HEK293 (cell line): ENCODE results near the gene CAMK2B.
A peak's percentile ranks its signal among the peaks of the same experiment; 100 is the strongest.

Source experiments
- CTCF ChIA-PET: fragments of 350-600 bp; formaldehyde crosslinking; extraction: SDS; loops from one replicate; lab custom pipeline; 2021; ENCODE audit warnings: antibody characterized with exemption; lab: Yijun Ruan, JAX
- POLR2A ChIA-PET: fragments of 300-600 bp; formaldehyde crosslinking; extraction: SDS; loops from one replicate; lab custom pipeline; 2020; ENCODE audit warnings: antibody characterized with exemption, inconsistent platforms; lab: Yijun Ruan, JAX
- H3K27ac ChIP-seq: fragments of 200-500 bp; sonication (Bioruptor generic); 2 replicates; pipeline ENCODE4 v1.5.1; 2014; ENCODE audit warnings: low read depth, low read length, control low read depth, inconsistent platforms; ENCODE audit errors: extremely low read depth
- H3K36me3 ChIP-seq, 2 experiments: fragments of 200-500 bp in 1 of 2; sonication (Bioruptor generic) in 1 of 2; 1 replicate in 1 of 2; 2 replicates in 1 of 2; pipeline ENCODE4 v1.5.1; 2014 to 2017; ENCODE audit warnings: inconsistent platforms in 2 of 2, low read length in 2 of 2; ENCODE audit not compliant: control insufficient read depth in 2 of 2, insufficient read depth in 1 of 2
- H3K4me1 ChIP-seq: fragments of 200-500 bp; sonication (Bioruptor generic); 2 replicates; pipeline ENCODE4 v1.5.1; 2014; ENCODE audit warnings: mild to moderate bottlenecking, low read length, inconsistent platforms; ENCODE audit not compliant: control insufficient read depth, insufficient read depth
- H3K4me3 ChIP-seq: 2 replicates; pipeline ENCODE4 v1.5.1; 2011; ENCODE audit warnings: low read depth, mild to moderate bottlenecking, control low read depth, low read length, moderate library complexity
- H3K9me3 ChIP-seq: fragments of 200-500 bp; sonication (Bioruptor generic); 2 replicates; pipeline ENCODE4 v1.5.1; 2014; ENCODE audit warnings: low read depth, low read length, inconsistent platforms; ENCODE audit not compliant: control insufficient read depth, insufficient read depth
- BCL11B ChIP-seq: fragments of 450-650 bp; formaldehyde crosslinking; IDR thresholded peaks from 2 replicates; pipeline ENCODE4 v1.5.1; 2016; ENCODE audit warnings: low read depth, missing biosample characterization, missing genetic modification characterization
- EGR2 ChIP-seq: fragments of 450-650 bp; formaldehyde crosslinking; IDR thresholded peaks from 2 replicates; pipeline ENCODE4 v1.5.1; 2016; ENCODE audit warnings: low read depth, missing biosample characterization, missing genetic modification characterization
- KLF10 ChIP-seq: fragments of 450-650 bp; IDR thresholded peaks from 2 replicates; pipeline ENCODE4 v1.5.1; 2018; ENCODE audit warnings: missing biosample characterization, mild to moderate bottlenecking, missing genetic modification characterization
- SALL2 ChIP-seq: fragments of 450-650 bp; formaldehyde crosslinking; IDR thresholded peaks from 2 replicates; pipeline ENCODE4 v1.5.0; 2017; ENCODE audit warnings: missing biosample characterization, mild to moderate bottlenecking, missing genetic modification characterization, borderline replicate concordance
- SCRT1 ChIP-seq: fragments of 450-650 bp; formaldehyde crosslinking; IDR thresholded peaks from 2 replicates; pipeline ENCODE4 v1.5.1; 2016; ENCODE audit warnings: missing biosample characterization, missing genetic modification characterization, borderline replicate concordance
- SP7 ChIP-seq: fragments of 450-650 bp; formaldehyde crosslinking; IDR thresholded peaks from 2 replicates; pipeline ENCODE4 v1.5.1; 2016; ENCODE audit warnings: missing biosample characterization, missing genetic modification characterization
- ZBTB20 ChIP-seq: fragments of 450-650 bp; formaldehyde crosslinking; IDR thresholded peaks from 2 replicates; pipeline ENCODE4 v1.5.1; 2016; ENCODE audit warnings: missing biosample characterization, missing genetic modification characterization
- ZEB2 ChIP-seq: fragments of 450-650 bp; formaldehyde crosslinking; IDR thresholded peaks from 2 replicates; pipeline ENCODE4 v1.5.1; 2016; ENCODE audit warnings: missing biosample characterization, missing genetic modification characterization
- ZFHX2 ChIP-seq: fragments of 450-650 bp; formaldehyde crosslinking; conservative IDR thresholded peaks from 2 replicates; pipeline ENCODE4 v1.5.1; 2016; ENCODE audit warnings: missing biosample characterization, missing genetic modification characterization
- ZIC2 ChIP-seq: fragments of 450-650 bp; formaldehyde crosslinking; IDR thresholded peaks from 2 replicates; pipeline ENCODE4 v1.5.1; 2016; ENCODE audit warnings: missing biosample characterization, missing genetic modification characterization
- ZNF138 ChIP-seq: fragments of 450-650 bp; formaldehyde crosslinking; IDR thresholded peaks from 2 replicates; pipeline ENCODE4 v1.5.1; 2016; ENCODE audit warnings: missing biosample characterization, missing genetic modification characterization, borderline replicate concordance
- ZNF239 ChIP-seq: fragments of 450-650 bp; formaldehyde crosslinking; IDR thresholded peaks from 2 replicates; pipeline ENCODE4 v1.5.1; 2016; ENCODE audit warnings: missing biosample characterization, missing genetic modification characterization
- ZNF473 ChIP-seq: fragments of 450-650 bp; formaldehyde crosslinking; IDR thresholded peaks from 2 replicates; pipeline ENCODE4 v1.5.1; 2017; ENCODE audit warnings: missing biosample characterization, missing genetic modification characterization
- ZNF521 ChIP-seq: fragments of 450-650 bp; formaldehyde crosslinking; IDR thresholded peaks from 2 replicates; pipeline ENCODE4 v1.5.1; 2017; ENCODE audit warnings: missing biosample characterization, mild to moderate bottlenecking, missing genetic modification characterization
- ZNF558 ChIP-seq: fragments of 450-650 bp; formaldehyde crosslinking; IDR thresholded peaks from 2 replicates; pipeline ENCODE4 v1.5.1; 2016; ENCODE audit warnings: missing biosample characterization, missing genetic modification characterization
- ZNF560 ChIP-seq: fragments of 450-650 bp; formaldehyde crosslinking; IDR thresholded peaks from 2 replicates; pipeline ENCODE4 v1.5.1; 2017; ENCODE audit warnings: missing biosample characterization, missing genetic modification characterization, borderline replicate concordance
- ZNF664 ChIP-seq: fragments of 450-650 bp; formaldehyde crosslinking; IDR thresholded peaks from 2 replicates; pipeline ENCODE4 v1.5.1; 2016; ENCODE audit warnings: missing biosample characterization, missing genetic modification characterization
- ZNF747 ChIP-seq: fragments of 450-650 bp; formaldehyde crosslinking; IDR thresholded peaks from 2 replicates; pipeline ENCODE4 v1.5.1; 2016; ENCODE audit warnings: missing biosample characterization, missing genetic modification characterization
- ZNF843 ChIP-seq: fragments of 450-650 bp; formaldehyde crosslinking; IDR thresholded peaks from 2 replicates; pipeline ENCODE4 v1.5.1; 2016; ENCODE audit warnings: missing biosample characterization, missing genetic modification characterization
- ZSCAN30 ChIP-seq: fragments of 450-650 bp; IDR thresholded peaks from 2 replicates; pipeline ENCODE4 v1.5.1; 2018; ENCODE audit warnings: missing biosample characterization, mild to moderate bottlenecking, missing genetic modification characterization, moderate library complexity
- TF ChIP-seq, protein P1 (sequence below): fragments of 450-650 bp; formaldehyde crosslinking; IDR thresholded peaks from 2 replicates; pipeline ENCODE4 v1.5.1; 2016; ENCODE audit warnings: missing biosample characterization, missing genetic modification characterization
- TF ChIP-seq, protein P2 (sequence below): fragments of 450-650 bp; formaldehyde crosslinking; IDR thresholded peaks from 2 replicates; pipeline ENCODE4 v1.5.1; 2016; ENCODE audit warnings: missing biosample characterization, missing genetic modification characterization

CAMK2B gene

DNA sequence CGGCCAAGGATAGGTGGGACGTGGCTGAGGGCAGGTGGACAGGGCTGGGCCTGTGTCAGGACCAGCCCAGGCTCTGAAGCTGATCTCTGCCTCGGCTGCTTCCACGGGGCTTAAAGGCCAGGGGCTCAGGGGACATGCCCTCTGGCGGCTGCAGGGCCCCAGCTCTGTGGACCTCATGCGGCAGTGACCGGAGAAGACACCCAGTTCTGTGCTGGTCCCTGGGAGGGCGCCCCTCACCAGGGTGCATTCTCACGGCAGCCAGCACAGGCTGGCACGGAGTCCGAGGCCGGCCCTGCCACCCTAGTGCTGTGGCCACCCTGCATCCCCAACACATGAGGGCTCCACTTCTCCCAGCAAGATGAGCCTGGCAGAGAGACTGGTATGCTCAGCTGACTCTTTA lies 94.3 kb downstream of the CAMK2B start:
- ChIA-PET CTCF (interaction anchor here (1.3 kb wide), 1 partner anchor 16 kb away, joined by 5 read pairs; no protein-coding TSS in a partner anchor), POLR2A (no interaction called here)
- Histone ChIP-seq H3K36me3 (no peaks in the 10 kb centered on the region), H3K27ac (no peak overlapping the region), H3K4me1 (no peaks in the 10 kb centered on the region), H3K9me3 (no peaks in the 10 kb centered on the region), H3K4me3 (no peak overlapping the region)
- no peak for TF ChIP-seq ZNF664 (tag by site-specific recombination)
- no peak for TF ChIP-seq ZNF239
- TF ChIP-seq KLF10 (tag by site-specific recombination): no peak
- TF ChIP-seq ZNF558 (tag by site-specific recombination): no peak
- TF ChIP-seq ZNF560: no peak
- no peak for TF ChIP-seq ZEB2
- TF ChIP-seq ZBTB20: no peak
- no peak for TF ChIP-seq BCL11B (tag by site-specific recombination)
- no peak for TF ChIP-seq SALL2 (tag by site-specific recombination)
- no peak for TF ChIP-seq SCRT1 (tag by site-specific recombination)
- no peak for TF ChIP-seq ZNF747 (tag by site-specific recombination)
- TF ChIP-seq ZNF843 (tag by site-specific recombination): no peak
- TF ChIP-seq ZNF521: no peak
- no peak for TF ChIP-seq SP7
- TF ChIP-seq, protein P1, sequence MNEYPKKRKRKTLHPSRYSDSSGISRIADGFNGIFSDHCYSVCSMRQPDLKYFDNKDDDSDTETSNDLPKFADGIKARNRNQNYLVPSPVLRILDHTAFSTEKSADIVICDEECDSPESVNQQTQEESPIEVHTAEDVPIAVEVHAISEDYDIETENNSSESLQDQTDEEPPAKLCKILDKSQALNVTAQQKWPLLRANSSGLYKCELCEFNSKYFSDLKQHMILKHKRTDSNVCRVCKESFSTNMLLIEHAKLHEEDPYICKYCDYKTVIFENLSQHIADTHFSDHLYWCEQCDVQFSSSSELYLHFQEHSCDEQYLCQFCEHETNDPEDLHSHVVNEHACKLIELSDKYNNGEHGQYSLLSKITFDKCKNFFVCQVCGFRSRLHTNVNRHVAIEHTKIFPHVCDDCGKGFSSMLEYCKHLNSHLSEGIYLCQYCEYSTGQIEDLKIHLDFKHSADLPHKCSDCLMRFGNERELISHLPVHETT (tag by site-specific recombination): no peak

DNA sequence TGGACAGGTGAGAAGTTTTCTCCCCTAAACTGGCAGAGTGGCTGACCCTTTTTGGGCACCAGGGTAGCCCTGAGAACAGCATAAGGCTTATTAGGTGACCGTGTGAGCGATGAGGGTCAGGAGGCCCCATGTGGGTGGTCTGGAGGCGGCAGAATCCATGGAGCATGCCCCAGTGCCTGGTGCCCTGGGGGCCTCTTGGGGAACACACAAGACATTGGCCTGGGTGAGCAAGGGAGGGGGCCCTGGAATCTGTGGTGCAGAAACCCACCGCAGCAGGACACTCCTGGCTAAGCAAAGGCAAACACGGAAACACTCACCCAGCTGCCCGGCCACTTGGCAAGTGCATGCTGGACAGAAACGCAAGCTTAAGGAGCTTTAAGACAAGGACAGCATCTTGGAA lies 95.1 kb downstream of the CAMK2B start:
- no peaks in the 10 kb centered on the region for H3K4me1 ChIP-seq
- POLR2A ChIA-PET: no interaction called here
- H3K4me3 ChIP-seq: no peak overlapping the region
- no peaks in the 10 kb centered on the region for H3K9me3 ChIP-seq
- H3K27ac ChIP-seq: no peak overlapping the region
- TF ChIP-seq EGR2 (tag by site-specific recombination): peak; percentile 41; the same call in 1 of the 2 replicates
- no peak for TF ChIP-seq ZSCAN30 (tag by site-specific recombination)
- TF ChIP-seq ZFHX2 (tag by site-specific recombination): peak; percentile 46; the same call in 1 of the 2 replicates
- no peak for TF ChIP-seq ZNF473 (tag by site-specific recombination)
- CTCF ChIA-PET: interaction anchor here (0.9 kb wide), 1 partner anchor 16 kb away, joined by 3 read pairs; no protein-coding TSS in a partner anchor
- H3K36me3 ChIP-seq: no peaks in the 10 kb centered on the region

DNA sequence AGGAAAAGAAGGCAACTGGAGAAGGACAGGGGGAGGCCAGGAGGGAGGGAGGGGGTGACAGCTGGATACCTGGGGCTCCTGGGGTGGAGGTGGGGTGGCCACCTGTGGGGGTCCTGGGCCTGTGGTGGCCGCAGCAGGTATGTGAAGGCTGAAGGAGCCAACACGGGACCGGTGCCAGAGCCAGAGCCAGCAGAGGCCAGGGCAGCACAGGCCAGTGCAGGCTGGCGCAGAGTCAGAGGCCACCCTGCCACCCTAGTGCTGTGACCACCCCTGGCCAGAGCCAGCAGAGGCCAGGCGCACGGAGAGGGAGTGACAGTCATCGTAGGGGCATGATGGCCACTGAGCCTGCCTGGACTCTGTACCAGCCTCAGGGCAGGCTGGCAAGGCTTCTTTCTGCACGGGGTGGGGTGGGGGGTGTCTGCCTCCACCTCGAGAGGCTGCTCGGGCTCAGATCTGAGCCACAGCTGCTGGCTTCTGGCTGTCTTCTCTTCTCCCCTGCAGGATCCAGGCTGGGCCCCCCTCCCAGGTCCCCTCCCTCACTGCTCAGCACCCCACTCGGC lies 95.8 kb downstream of the CAMK2B start:
- Histone ChIP-seq H3K27ac (no peak overlapping the region), H3K36me3 (no peaks in the 10 kb centered on the region), H3K4me1 (no peaks in the 10 kb centered on the region), H3K4me3 (no peak overlapping the region), H3K9me3 (no peaks in the 10 kb centered on the region)
- ChIA-PET CTCF (interaction anchor here (0.9 kb wide), 1 partner anchor 16 kb away, joined by 3 read pairs; no protein-coding TSS in a partner anchor), POLR2A (no interaction called here)
- no peak for TF ChIP-seq ZNF138 (tag by site-specific recombination)
- TF ChIP-seq ZIC2 (tag by site-specific recombination): peak; percentile 44
- TF ChIP-seq, protein P2, sequence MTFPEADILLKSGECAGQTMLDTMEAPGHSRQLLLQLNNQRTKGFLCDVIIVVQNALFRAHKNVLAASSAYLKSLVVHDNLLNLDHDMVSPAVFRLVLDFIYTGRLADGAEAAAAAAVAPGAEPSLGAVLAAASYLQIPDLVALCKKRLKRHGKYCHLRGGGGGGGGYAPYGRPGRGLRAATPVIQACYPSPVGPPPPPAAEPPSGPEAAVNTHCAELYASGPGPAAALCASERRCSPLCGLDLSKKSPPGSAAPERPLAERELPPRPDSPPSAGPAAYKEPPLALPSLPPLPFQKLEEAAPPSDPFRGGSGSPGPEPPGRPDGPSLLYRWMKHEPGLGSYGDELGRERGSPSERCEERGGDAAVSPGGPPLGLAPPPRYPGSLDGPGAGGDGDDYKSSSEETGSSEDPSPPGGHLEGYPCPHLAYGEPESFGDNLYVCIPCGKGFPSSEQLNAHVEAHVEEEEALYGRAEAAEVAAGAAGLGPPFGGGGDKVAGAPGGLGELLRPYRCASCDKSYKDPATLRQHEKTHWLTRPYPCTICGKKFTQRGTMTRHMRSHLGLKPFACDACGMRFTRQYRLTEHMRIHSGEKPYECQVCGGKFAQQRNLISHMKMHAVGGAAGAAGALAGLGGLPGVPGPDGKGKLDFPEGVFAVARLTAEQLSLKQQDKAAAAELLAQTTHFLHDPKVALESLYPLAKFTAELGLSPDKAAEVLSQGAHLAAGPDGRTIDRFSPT (tag by site-specific recombination): 0 out of 2 replicates have a peak, but pooled peaks have one; percentile 25
